ENCODE results near the gene PAX1. TPM values are rescaled to one million over a fixed set of nuclear protein-coding genes. Genes with fewer than 3 reads are reported as not detected.

The PAX1 gene
- total and polyA plus RNA-seq, 2 of the 8 experiments (the other 6 are each of a cell fraction or from before 2014, with no cell fraction given) = not detected

DNA sequence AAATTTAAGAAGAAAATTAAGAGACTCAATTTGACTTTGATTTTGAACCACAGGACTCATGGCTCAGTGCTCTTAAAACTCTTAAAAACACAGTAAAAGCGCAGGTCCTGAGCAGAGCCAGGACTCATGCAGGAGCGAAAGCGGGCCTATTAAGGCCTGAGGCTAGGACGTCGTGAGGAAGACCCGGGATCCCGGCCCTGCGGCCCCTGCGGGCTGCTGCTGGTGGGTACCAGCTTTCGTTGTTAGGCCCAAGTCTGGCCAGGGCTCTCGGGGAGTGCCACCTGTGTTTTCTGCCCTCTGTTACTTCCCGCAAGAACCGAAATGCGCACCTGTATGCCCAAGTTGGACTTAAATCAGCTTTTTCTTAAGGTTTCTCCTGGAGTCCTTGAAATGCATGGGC, 3.4 kb upstream of the PAX1 start (continued):
- no peak for TF ChIP-seq ZNF274 (IDR thresholded peaks at IDR 0.05; ENCODE audit: borderline replicate concordance, extremely low read depth, low read length)
- TF ChIP-seq KDM1A (IDR thresholded peaks at IDR 0.05; ENCODE audit: borderline replicate concordance, low read length) = no peak
